Stomach smooth muscle (tissue), 2 donors: Measurements from ENCODE around the gene ARMC8.

Experiments used
- H3K27ac ChIP-seq: one replicate; pipeline ENCODE4 v1.7.0; 2013; ENCODE audit warnings: mild to moderate bottlenecking, low read length, inconsistent platforms
- H3K27me3 ChIP-seq, 2 donors: one replicate each; pipeline ENCODE4 v1.7.0; 2013; ENCODE audit warnings: low read length in 2 of 2; ENCODE audit not compliant: insufficient read depth in 2 of 2, control insufficient read depth in 1 of 2
- H3K36me3 ChIP-seq, 2 donors: one replicate each; pipeline ENCODE4 v1.7.0; 2013; ENCODE audit warnings: low read length in 2 of 2; ENCODE audit not compliant: control insufficient read depth in 2 of 2, insufficient read depth in 2 of 2
- H3K4me1 ChIP-seq: one replicate; pipeline ENCODE4 v1.7.0; 2013; ENCODE audit warnings: low read length; ENCODE audit not compliant: control insufficient read depth, insufficient read depth
- H3K4me3 ChIP-seq, 2 donors: one replicate each; pipeline ENCODE4 v1.7.0; 2013; ENCODE audit warnings: low read length in 2 of 2
- H3K9ac ChIP-seq, 2 donors: one replicate each; pipeline ENCODE4 v1.7.0; 2013; ENCODE audit warnings: low read length in 2 of 2, mild to moderate bottlenecking in 1 of 2
- H3K9me3 ChIP-seq, 2 donors: one replicate each; pipeline ENCODE4 v1.7.0; 2013; ENCODE audit warnings: low read length in 2 of 2; ENCODE audit not compliant: control insufficient read depth in 2 of 2
- donor health status: healthy.
- donor health status: Pancreatic carcinoma.

ARMC8 gene

GRCh38 chr3:138199851-138200250, 12.8 kb downstream of the ARMC8 start:
- no peaks in the 10 kb centered on the region for H3K4me1 ChIP-seq
- no peaks in the 10 kb centered on the region for H3K36me3 ChIP-seq
- H3K4me3 ChIP-seq, result no peak overlapping the region
- no peaks in the 10 kb centered on the region for H3K27me3 ChIP-seq
- H3K9ac ChIP-seq, result no peak overlapping the region
- no peaks in the 10 kb centered on the region for H3K9me3 ChIP-seq
- no peak overlapping the region for H3K27ac ChIP-seq

- no peak overlapping the region for H3K9ac ChIP-seq
- no peaks in the 10 kb centered on the region for H3K27me3 ChIP-seq
- H3K9me3 ChIP-seq, result no peaks in the 10 kb centered on the region
- no peaks in the 10 kb centered on the region for H3K4me1 ChIP-seq
- H3K4me3 ChIP-seq, result no peak overlapping the region
- no peak overlapping the region for H3K27ac ChIP-seq
- no peaks in the 10 kb centered on the region for H3K36me3 ChIP-seq
These were observed 13.3 kb downstream of the ARMC8 start for GRCh38 chr3:138200424-138200823.

GRCh38 chr3:138202945-138203701, 16.0 kb downstream of the ARMC8 start:
- Histone ChIP-seq H3K9ac (no peak overlapping the region), H3K9me3 (no peaks in the 10 kb centered on the region), H3K4me3 (no peak overlapping the region), H3K27me3 (no peaks in the 10 kb centered on the region), H3K4me1 (no peaks in the 10 kb centered on the region), H3K27ac (no peak overlapping the region), H3K36me3 (no peaks in the 10 kb centered on the region)

- Histone ChIP-seq H3K27me3 (no peaks in the 10 kb centered on the region), H3K4me1 (no peaks in the 10 kb centered on the region), H3K27ac (no peak overlapping the region)
These were observed 16.8 kb downstream of the ARMC8 start for GRCh38 chr3:138203938-138204337.

GRCh38 chr3:138205527-138205926, 18.4 kb downstream of the ARMC8 start:
- Histone ChIP-seq H3K9ac (no peak overlapping the region), H3K27ac (no peak overlapping the region), H3K4me1 (no peaks in the 10 kb centered on the region), H3K36me3 (no peaks in the 10 kb centered on the region), H3K9me3 (no peaks in the 10 kb centered on the region), H3K4me3 (no peak overlapping the region), H3K27me3 (no peaks in the 10 kb centered on the region)

More at GRCh38 chr3:138203938-138204337, 16.8 kb downstream of the ARMC8 start:
- no peaks in the 10 kb centered on the region for H3K36me3 ChIP-seq
- no peaks in the 10 kb centered on the region for H3K9me3 ChIP-seq
- no peak overlapping the region for H3K4me3 ChIP-seq
- no peak overlapping the region for H3K9ac ChIP-seq

GRCh38 chr3:138206196-138206595, 19.1 kb downstream of the ARMC8 start:
- H3K4me3 ChIP-seq, result no peak overlapping the region
- no peak overlapping the region for H3K9ac ChIP-seq
- H3K4me1 ChIP-seq, result no peaks in the 10 kb centered on the region
- no peaks in the 10 kb centered on the region for H3K36me3 ChIP-seq
- no peaks in the 10 kb centered on the region for H3K9me3 ChIP-seq
- H3K27me3 ChIP-seq, result no peaks in the 10 kb centered on the region
- H3K27ac ChIP-seq, result no peak overlapping the region

GRCh38 chr3:138210528-138210927, 23.4 kb downstream of the ARMC8 start:
- H3K27ac ChIP-seq, result no peak overlapping the region
- H3K4me1 ChIP-seq, result no peaks in the 10 kb centered on the region
- H3K36me3 ChIP-seq, result peaks cover 0 to 2% of the 10 kb centered on the region in 2 donors
- H3K9me3 ChIP-seq, result no peaks in the 10 kb centered on the region
- H3K27me3 ChIP-seq, result no peaks in the 10 kb centered on the region
- no peak overlapping the region for H3K4me3 ChIP-seq
- H3K9ac ChIP-seq, result no peak overlapping the region

GRCh38 chr3:138213398-138214085, 26.4 kb downstream of the ARMC8 start:
- H3K4me3 ChIP-seq, result no peak overlapping the region
- peaks cover 0 to 2% of the 10 kb centered on the region in 2 donors for H3K36me3 ChIP-seq
- H3K4me1 ChIP-seq, result no peaks in the 10 kb centered on the region
- no peak overlapping the region for H3K27ac ChIP-seq
- H3K9ac ChIP-seq, result no peak overlapping the region
- H3K9me3 ChIP-seq, result no peaks in the 10 kb centered on the region
- no peaks in the 10 kb centered on the region for H3K27me3 ChIP-seq

GRCh38 chr3:138219255-138219654, 32.2 kb downstream of the ARMC8 start:
- Histone ChIP-seq H3K9ac (no peak overlapping the region), H3K36me3 (peaks cover 1 to 9% of the 10 kb centered on the region in 2 donors), H3K4me1 (peaks cover 4% of the 10 kb centered on the region), H3K4me3 (no peak overlapping the region), H3K27me3 (no peaks in the 10 kb centered on the region), H3K27ac (no peak overlapping the region), H3K9me3 (no peaks in the 10 kb centered on the region)

- H3K27me3 ChIP-seq, result no peaks in the 10 kb centered on the region
- H3K4me1 ChIP-seq, result peaks cover 4% of the 10 kb centered on the region
- H3K9ac ChIP-seq, result no peak overlapping the region
- H3K9me3 ChIP-seq, result no peaks in the 10 kb centered on the region
- H3K4me3 ChIP-seq, result no peak overlapping the region
- H3K36me3 ChIP-seq, result peaks cover 10 to 19% of the 10 kb centered on the region in 2 donors
- H3K27ac ChIP-seq, result no peak overlapping the region
These were observed 33.1 kb downstream of the ARMC8 start for GRCh38 chr3:138220242-138220641.

GRCh38 chr3:138220788-138221187, 33.7 kb downstream of the ARMC8 start:
- no peaks in the 10 kb centered on the region for H3K9me3 ChIP-seq
- peaks cover 15 to 24% of the 10 kb centered on the region in 2 donors for H3K36me3 ChIP-seq
- H3K4me1 ChIP-seq, result peaks cover 4% of the 10 kb centered on the region
- H3K9ac ChIP-seq, result no peak overlapping the region
- no peak overlapping the region for H3K27ac ChIP-seq
- H3K4me3 ChIP-seq, result no peak overlapping the region
- no peaks in the 10 kb centered on the region for H3K27me3 ChIP-seq
